Fibroblast of lung (primary cell): ENCODE measurements around the gene PTPRS.

Source experiments
- CTCF ChIP-seq, 2 donors: IDR thresholded peaks in 1 of 2; conservative IDR thresholded peaks in 1 of 2; 1 replicate in 1 of 2; 2 replicates in 1 of 2; pipeline ENCODE4 v1.5.1; 2011 to 2012; ENCODE audit warnings: low read length in 2 of 2, control low read depth in 1 of 2, inconsistent platforms in 1 of 2, low read depth in 1 of 2, mild to moderate bottlenecking in 1 of 2
- EZH2 ChIP-seq: IDR thresholded peaks from 2 replicates; pipeline ENCODE4 v1.5.1; 2012; ENCODE audit warnings: low read length, control low read depth, mild to moderate bottlenecking; ENCODE audit errors: missing control alignments

- TF ChIP-seq EZH2 (no peak), CTCF (conservative IDR thresholded peaks at IDR 0.05 in 1 of 2, IDR thresholded peaks at IDR 0.05 in 1 of 2; ENCODE audit: low read depth in 1 of 2, low read length in 2 of 2) (no peak)
Measured at GRCh38 chr19:5342573-5343201, 2.1 kb upstream of the PTPRS start.
